Fibroblast of lung (primary cell): ENCODE data around the gene DNAH9.

Experiments
- CTCF ChIP-seq, 2 donors: IDR thresholded peaks in 1 of 2; conservative IDR thresholded peaks in 1 of 2; 1 replicate in 1 of 2; 2 replicates in 1 of 2; pipeline ENCODE4 v1.5.1; 2011 to 2012; ENCODE audit warnings: low read length in 2 of 2, control low read depth in 1 of 2, inconsistent platforms in 1 of 2, low read depth in 1 of 2, mild to moderate bottlenecking in 1 of 2
- EZH2 ChIP-seq: IDR thresholded peaks from 2 replicates; pipeline ENCODE4 v1.5.1; 2012; ENCODE audit warnings: low read length, control low read depth, mild to moderate bottlenecking; ENCODE audit errors: missing control alignments

GRCh38 chr17:11944587-11944986 is 346.3 kb downstream of the DNAH9 start:
- TF ChIP-seq CTCF (conservative IDR thresholded peaks at IDR 0.05 in 1 of 2, IDR thresholded peaks at IDR 0.05 in 1 of 2; ENCODE audit: low read depth in 1 of 2, low read length in 2 of 2) (no peak), EZH2 (no peak)
